GM12878 (cell line): Measurements from ENCODE around the gene PRM1. TPM values are rescaled to one million over a fixed set of nuclear protein-coding genes. Genes with fewer than 3 reads are reported as not detected.

Experiments
- CEBPZ ChIP-seq: fragments of 150-350 bp; IDR thresholded peaks from 2 replicates; pipeline ENCODE4 v1.6.1; 2016; ENCODE audit warnings: low read depth, low read length
- polyA plus RNA-seq, 11 experiments: library from polyadenylated mRNA; depleted of rRNA in 4 of 11; unstranded in 6 of 11; stranded (reverse) in 5 of 11; fragments of >200 nt; fragmentation: Nextera tagmentation in 4 of 11; fragmentation: Illumina TruSeq in 1 of 11; extraction: Ambion mirVana in 4 of 11; extraction: Trizol in 1 of 11; gene quantifications; 1 replicate in 1 of 11; 2 replicates in 10 of 11; pipeline versions ENCODE4 v1.2.1 to v1.2.3, GENCODE V29; 2011 to 2016; ENCODE audit warnings: inconsistent platforms in 2 of 11, missing spikeins in 2 of 11, low read depth in 1 of 11
- total RNA-seq, 4 experiments: library from RNA; depleted of rRNA in 3 of 4; stranded (reverse); fragments of >200 nt in 3 of 4; fragmentation: Illumina TruSeq in 1 of 4; extraction: Trizol in 1 of 4; gene quantifications; 2 replicates each; pipeline versions ENCODE4 v1.2.1 to v1.2.3, GENCODE V29; 2013 to 2021
- TF ChIP-seq, protein P1 (sequence below): fragments of 450-650 bp; formaldehyde crosslinking; IDR thresholded peaks from 2 replicates; pipeline ENCODE4 v1.4.0; 2022; ENCODE audit warnings: mild to moderate bottlenecking, moderate library complexity

Gene PRM1
- total and polyA plus RNA-seq, 10 of the 15 experiments (the other 5 are each of a cell fraction or from before 2014, with no cell fraction given), result 0.20 TPM; not detected in 9

GRCh38 chr16:11302977-11303376, 21.8 kb upstream of the PRM1 start (continued):
- TF ChIP-seq, protein P1, sequence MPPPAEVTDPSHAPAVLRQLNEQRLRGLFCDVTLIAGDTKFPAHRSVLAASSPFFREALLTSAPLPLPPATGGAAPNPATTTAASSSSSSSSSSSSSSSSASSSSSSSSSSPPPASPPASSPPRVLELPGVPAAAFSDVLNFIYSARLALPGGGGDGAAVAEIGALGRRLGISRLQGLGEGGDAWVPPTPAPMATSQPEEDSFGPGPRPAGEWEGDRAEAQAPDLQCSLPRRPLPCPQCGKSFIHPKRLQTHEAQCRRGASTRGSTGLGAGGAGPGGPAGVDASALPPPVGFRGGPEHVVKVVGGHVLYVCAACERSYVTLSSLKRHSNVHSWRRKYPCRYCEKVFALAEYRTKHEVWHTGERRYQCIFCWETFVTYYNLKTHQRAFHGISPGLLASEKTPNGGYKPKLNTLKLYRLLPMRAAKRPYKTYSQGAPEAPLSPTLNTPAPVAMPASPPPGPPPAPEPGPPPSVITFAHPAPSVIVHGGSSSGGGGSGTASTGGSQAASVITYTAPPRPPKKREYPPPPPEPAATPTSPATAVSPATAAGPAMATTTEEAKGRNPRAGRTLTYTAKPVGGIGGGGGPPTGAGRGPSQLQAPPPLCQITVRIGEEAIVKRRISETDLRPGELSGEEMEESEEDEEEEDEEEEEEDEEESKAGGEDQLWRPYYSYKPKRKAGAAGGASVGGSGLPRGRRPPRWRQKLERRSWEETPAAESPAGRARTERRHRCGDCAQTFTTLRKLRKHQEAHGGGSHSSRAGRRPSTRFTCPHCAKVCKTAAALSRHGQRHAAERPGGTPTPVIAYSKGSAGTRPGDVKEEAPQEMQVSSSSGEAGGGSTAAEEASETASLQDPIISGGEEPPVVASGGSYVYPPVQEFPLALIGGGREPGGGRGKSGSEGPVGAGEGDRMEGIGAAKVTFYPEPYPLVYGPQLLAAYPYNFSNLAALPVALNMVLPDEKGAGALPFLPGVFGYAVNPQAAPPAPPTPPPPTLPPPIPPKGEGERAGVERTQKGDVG (CRISPR knock-in tag), result no peak
- TF ChIP-seq CEBPZ, result no peak
